ENCODE data around the gene GPRASP1. TPM values are rescaled to one million over a fixed set of nuclear protein-coding genes. Genes with fewer than 3 reads are reported as not detected.

The GPRASP1 gene
- total RNA-seq, 2 experiments from 2014 or later: 4.2 to 5.1 TPM

Other genes with a start within 250 kb of the GPRASP1 start
- gene NXF2B, start 211.5 kb upstream of the GPRASP1 start, total RNA-seq: not detected
- gene TCP11X2, start 179.7 kb upstream of the GPRASP1 start, total RNA-seq: not detected
- 1 to 10 TPM in 1 of 2 experiments, under 1 TPM in 1; 0.84 to 1.1 TPM for gene TMSB15A, start 134.7 kb upstream of the GPRASP1 start, total RNA-seq
- 10 to 100 TPM; 12.6 to 13.3 TPM for gene ARMCX5, start 52.0 kb upstream of the GPRASP1 start, total RNA-seq
- gene GPRASP2, start 61.0 kb downstream of the GPRASP1 start, total RNA-seq: 1 to 10 TPM; 1.3 to 2.1 TPM
- gene GPRASP3, start 69.3 kb downstream of the GPRASP1 start, total RNA-seq: 1 to 10 TPM; 1.0 to 1.8 TPM